GM21515 (cell line): ENCODE data around the gene GNL1.
"Not testable (repeated sequence)": the region's sequence is repeated elsewhere in the genome, so short reads cannot be mapped to it uniquely, and the experiment has no call there.

Source experiments
- ATAC-seq: cut with Tn5 transposase; IDR thresholded peaks from one replicate; pipeline ENCODE4 v1.9.1; 2021; ENCODE audit not compliant: unreplicated experiment

GNL1 gene

GRCh38 chr6:30556066-30556905 is at the start of gene GNL1:
Gene GNL1, minus strand, starts transcription at chr6:30556489. Its CDS starts 286 bp downstream, at chr6:30556203.
- ATAC-seq, result peak; percentile 77

- ATAC-seq, result no peak
These were observed 47.7 kb upstream of the GNL1 start for GRCh38 chr6:30603961-30604360.

DNA sequence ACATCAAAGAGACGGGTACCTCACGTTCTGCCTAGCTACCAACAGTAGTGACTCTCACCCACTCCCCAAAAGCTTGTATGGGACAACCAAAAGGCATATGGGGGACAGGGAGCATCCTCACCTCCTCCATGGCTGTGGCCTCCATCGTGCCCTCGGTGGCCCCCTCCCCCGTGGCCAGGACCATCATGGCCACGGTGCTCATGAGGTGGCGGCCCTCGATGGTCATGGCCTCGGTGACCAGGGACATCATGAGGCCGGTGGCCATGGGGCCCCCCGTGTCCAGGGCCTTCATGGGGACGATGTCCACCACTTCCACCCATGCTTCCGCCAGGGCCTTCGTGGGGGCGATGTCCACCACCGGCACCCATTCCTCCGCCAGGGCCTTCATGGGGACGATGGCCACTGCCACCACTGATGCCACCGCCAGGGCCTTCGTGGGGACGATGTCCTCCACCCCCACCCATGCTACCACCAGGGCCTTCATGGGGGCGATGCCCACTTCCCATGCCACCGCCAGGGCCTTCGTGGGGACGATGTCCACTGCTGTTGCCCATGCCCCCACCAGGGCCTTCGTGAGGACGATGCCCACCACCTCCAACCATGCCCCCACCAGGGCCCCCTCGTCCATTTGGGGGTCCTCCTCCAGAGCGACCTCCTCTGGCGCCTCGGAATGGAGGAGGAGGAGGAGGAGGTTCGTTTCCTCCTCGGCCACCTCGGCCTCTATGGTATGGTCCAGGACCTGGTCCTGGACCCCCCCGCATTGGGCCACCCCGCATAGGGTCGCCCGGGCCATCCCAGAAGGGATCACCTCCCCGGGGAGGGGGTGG is 45.7 kb upstream of the GNL1 start:
- ATAC-seq, result no peak

DNA sequence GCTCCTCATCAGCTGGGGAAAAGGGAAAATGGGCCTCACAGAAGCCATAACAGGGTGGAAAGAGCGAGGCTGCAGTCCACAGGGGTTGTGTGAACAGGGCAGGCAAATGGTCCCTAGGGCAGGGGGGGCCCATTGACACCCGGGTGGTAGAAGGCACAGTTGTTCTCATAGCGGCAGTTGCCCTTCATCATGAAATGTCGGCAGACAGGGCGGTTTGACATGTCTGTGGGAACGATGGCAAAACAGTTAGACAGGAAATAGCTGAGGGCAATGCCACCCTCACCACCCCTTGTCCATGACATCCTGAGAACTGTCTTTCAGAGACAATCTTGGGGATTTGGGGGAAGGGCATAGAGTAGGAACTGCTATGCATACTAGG is 45.1 kb upstream of the GNL1 start:
- no peak for ATAC-seq

DNA sequence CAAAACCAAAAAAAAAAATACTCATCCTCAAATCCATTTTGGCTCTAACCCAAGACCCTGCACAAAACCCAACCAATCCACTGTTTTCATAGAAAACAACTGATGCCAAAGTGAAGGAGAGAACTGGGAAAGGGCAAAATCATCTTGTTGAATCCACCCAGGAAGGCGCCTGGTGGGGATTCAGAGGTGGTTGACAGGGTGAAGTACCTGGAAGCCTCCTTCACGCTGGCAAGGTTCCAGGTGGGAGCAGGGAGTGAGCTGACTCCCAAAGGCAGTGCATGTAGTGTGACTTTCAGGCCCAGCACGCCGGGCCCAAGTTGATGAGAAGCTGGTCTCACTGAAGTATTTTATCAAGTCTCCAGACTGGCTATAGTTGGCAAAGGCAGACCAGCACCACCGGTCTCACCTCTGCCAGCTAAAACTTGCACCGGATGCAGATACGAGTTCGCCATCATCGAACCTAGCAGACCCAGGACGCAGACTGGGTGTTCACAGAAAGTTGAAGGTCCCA is 44.2 kb upstream of the GNL1 start:
- ATAC-seq, result no peak

DNA sequence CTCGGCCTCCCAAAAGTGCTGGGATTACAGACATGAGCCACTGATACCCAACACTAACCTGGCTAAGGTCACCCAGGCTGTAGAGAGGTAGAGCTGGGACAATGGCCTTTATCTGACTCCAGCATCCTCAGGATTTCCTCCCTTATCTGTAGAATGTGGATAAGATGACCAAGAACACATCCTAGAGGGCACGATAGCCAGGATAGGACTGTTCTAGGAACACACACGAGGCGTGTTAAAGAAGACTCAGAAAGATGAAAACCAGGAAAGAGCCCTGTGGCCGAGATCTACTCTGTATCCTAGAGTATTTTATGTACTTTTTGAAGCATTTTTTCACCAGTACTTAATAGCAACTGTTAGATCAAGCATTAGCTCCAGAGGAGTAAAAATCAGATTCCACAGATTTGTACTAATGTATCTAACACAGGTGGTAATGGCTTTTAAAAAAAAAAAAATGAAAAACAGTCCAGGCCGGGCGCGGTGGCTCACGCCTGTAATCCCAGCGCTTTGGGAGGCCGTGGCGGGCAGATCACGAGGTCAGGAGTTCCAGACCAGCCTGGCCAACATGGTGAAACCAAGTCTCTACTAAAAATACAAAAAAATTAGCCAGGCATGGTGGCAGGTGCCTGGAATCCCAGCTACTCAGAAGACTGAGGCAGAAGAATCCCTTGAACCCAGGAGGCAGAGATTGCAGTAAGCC is 43.5 kb upstream of the GNL1 start:
- ATAC-seq, result no peak

DNA sequence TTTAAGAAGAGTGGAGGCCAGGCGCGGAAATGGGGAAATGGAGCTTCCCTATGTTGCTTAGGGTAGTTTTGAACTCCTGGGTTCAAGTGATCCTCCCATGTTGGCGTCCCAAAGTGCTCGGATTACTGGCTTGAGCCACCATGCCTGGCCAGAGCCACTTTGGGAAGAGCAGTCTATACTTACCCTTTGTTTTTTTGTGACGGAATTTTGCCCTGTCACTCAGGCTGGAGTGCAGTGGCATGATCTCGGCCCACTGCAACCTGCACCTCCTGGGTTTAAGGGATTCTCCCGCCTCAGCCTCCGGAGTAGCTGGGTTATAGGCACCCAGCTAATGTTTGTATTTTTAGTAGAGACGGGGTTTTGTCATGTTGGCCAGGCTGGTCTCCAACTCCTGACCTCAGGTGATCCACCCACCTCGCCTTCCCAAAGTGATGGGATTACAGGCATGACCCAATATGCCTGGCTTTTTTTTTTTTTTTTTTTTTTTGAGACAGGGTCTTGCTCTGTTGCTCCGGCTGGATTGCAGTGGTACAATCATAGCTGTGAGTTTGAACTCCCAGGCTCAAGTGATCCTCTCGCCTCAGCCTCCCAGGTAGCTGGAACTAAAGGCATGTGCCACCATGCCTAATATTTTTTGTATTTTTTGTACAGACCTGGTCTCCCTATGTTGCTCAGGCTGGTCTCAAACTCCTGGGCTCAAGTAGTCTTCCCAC is 42.8 kb upstream of the GNL1 start:
- no peak for ATAC-seq

DNA sequence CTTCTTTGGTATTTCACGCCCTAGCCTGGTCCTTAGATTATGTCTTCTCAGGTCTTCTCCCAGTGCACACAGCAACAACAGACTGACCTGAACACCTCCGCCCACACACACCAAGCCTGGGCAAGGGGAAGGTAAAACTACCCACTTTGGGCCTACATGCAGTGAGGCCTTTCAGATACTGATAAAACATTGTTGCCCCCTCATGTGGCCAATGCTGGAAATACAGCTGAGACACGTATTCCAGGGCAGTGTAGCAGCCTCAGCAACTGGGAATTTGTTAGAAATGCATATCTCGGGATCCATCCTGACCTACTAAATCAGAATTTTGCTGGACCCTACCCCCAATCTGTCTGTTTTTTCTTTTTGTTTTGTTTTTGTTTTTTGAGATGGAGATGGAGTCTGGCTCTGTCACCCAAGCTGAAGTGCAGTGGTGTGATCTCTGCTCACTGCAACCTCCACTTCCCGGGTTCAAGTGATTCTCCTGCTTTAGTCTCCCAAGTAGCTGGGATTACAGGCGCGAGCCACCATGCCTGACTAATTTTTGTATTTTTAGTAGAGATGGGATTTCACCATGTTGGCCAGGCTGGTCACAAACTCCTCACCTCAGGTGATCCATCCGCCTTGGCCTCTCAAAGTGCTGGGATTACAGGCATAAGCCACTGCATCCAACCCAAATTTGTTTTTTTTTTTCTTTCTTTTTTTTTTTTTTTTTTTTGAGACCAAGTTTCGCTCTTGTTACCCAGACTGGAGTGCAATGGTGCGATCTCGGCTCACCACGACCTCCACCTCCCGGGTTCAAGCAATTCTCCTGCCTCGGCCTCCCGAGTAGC is 41.2 kb upstream of the GNL1 start:
- not testable (repeated sequence) for ATAC-seq

GRCh38 chr6:30592287-30592686 is 36.0 kb upstream of the GNL1 start:
- no peak for ATAC-seq

GRCh38 chr6:30591008-30591407 is 34.7 kb upstream of the GNL1 start:
- no peak for ATAC-seq

DNA sequence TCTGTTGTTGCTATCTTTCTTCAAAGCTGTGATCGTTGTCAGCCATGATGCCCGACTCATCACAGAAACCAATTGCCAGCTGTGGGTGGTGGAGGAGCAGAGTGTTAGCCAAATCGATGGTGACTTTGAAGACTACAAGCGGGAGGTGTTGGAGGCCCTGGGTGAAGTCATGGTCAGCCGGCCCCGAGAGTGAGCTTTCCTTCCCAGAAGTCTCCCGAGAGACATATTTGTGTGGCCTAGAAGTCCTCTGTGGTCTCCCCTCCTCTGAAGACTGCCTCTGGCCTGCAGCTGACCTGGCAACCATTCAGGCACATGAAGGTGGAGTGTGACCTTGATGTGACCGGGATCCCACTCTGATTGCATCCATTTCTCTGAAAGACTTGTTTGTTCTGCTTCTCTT is 34.2 kb upstream of the GNL1 start:
- no peak for ATAC-seq

DNA sequence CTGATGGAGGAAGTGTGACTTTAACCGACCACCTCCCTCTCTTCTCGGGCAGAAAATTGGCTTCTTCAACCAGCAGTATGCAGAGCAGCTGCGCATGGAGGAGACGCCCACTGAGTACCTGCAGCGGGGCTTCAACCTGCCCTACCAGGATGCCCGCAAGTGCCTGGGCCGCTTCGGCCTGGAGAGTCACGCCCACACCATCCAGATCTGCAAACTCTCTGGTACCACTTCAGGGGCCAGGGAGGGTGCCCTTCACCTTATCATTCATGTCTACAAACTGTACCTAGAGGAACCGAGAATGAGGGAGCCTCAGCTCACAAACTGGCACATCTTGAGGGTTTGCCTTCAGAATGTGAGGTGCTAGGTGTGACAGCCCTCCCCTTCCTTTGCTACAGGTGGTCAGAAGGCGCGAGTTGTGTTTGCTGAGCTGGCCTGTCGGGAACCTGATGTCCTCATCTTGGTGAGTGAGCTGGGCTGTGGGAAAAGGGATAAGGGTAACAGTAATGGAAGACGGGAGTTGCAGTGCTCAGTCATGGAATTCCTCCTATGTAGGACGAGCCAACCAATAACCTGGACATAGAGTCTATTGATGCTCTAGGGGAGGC is 33.6 kb upstream of the GNL1 start:
- no peak for ATAC-seq

DNA sequence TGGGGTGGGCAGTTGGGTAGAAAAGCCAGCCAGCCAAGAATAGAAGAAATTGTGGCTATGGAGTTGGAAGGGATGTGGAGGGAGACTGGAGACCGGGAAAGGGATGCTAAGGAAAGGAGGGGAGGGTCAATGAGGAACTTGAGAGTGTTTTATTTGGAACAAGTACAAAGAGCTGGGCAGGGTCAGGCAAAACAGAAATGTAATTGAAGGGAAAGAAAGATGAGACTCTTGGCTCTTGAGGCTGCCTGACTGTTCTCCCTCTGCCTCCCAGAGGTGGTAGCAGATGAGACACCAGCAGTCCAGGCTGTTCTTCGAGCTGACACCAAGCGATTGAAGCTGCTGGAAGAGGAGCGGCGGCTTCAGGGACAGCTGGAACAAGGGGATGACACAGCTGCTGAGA is 27.6 kb upstream of the GNL1 start:
- ATAC-seq, result no peak

DNA sequence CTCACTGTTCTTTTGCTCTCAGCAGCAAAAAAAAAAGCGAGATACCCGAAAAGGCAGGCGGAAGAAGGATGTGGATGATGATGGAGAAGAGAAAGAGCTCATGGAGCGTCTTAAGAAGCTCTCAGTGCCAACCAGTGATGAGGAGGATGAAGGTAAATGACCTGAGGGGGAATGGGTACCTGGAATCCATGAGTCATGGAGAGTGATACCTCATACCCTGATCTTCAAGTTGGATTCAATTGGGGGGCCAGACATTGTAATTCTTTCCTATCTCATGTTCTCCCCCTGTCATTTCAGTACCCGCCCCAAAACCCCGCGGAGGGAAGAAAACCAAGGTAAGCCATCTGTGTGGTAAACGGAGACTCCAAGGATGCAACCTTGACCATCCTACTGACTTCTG is 21.8 kb upstream of the GNL1 start:
- ATAC-seq, result no peak

DNA sequence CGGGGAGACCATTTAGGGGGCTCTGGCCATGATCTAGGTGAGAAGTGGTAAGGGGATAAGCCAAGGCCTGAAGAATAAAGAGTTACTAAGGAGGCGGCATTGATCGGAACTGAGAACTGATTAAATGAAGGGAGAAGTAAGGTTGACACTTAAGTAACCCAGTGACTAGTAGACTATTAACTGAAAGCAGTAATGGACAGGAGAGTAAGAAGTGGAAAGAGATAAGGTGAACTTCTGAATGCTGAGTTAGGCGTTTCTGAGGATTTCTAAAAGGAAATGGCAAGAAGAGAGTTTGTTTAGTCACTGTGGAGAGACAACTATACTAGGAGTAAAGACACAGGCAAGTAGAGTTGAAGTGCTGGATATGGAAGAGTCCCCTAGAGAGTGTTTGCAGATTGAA is 16.8 kb upstream of the GNL1 start:
- ATAC-seq, result no peak

GRCh38 chr6:30572148-30572547 is 15.9 kb upstream of the GNL1 start:
- no peak for ATAC-seq

DNA sequence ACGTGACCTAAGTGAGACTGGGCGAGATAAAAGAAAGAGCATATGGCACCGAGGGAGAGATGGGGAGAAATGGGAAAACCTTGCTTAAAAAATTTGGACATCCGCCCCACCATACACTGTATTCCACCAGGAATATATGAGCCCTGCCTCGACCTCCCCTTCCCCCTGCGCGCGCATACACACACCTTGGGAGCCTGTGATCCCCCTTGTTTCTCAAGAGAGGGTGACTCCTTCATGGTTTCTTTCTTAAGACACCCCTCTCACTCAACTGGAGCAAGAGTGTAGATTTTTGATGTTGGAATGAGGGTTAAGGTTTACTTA is 15.4 kb upstream of the GNL1 start:
- ATAC-seq, result no peak

- ATAC-seq, result peak; percentile 89
These were observed 14.9 kb upstream of the GNL1 start, which contains the start of gene ABCF1 for GRCh38 chr6:30571075-30571761. Gene ABCF1, plus strand, starts transcription at chr6:30571442. Its CDS starts 46 bp downstream, at chr6:30571488.

DNA sequence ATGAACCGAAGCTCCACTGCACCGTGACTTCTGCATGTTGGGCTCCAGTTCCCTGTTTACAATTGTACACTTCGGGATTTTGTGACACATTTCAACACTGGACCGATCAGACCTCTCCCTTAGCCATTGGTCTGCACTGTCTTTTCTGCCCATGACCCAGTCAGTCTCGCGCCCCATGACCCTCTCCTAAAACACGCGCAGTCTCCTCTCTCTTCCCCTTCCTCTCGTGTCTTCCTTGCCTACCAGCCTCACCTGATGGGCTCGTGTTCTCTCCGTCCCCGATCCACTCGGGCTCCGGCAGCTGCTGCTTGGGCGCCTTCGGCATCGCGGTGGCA is 14.4 kb upstream of the GNL1 start:
- ATAC-seq, result peak; percentile 16
